Measurements from ENCODE around the gene AQP12B.

AQP12B gene

GRCh38 chr2:240713928-240714746, 31.5 kb upstream of the AQP12B start:
- TF ChIP-seq, protein P1, sequence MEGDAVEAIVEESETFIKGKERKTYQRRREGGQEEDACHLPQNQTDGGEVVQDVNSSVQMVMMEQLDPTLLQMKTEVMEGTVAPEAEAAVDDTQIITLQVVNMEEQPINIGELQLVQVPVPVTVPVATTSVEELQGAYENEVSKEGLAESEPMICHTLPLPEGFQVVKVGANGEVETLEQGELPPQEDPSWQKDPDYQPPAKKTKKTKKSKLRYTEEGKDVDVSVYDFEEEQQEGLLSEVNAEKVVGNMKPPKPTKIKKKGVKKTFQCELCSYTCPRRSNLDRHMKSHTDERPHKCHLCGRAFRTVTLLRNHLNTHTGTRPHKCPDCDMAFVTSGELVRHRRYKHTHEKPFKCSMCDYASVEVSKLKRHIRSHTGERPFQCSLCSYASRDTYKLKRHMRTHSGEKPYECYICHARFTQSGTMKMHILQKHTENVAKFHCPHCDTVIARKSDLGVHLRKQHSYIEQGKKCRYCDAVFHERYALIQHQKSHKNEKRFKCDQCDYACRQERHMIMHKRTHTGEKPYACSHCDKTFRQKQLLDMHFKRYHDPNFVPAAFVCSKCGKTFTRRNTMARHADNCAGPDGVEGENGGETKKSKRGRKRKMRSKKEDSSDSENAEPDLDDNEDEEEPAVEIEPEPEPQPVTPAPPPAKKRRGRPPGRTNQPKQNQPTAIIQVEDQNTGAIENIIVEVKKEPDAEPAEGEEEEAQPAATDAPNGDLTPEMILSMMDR (IDR thresholded peaks at IDR 0.05; ENCODE audit: low read depth, low read length), result no peak
- in situ Hi-C loops (cut with HindIII; ENCODE audit: low sequenced_read_pairs), result no loop called here
- DNase-seq (ENCODE audit: low read depth, low spot score), result no peak
- no peak overlapping the region for H3K4me3 ChIP-seq (ENCODE audit: low read depth, low read length)

GRCh38 chr2:240713071-240713927, 30.6 kb upstream of the AQP12B start:
- no peak for DNase-seq (ENCODE audit: low read depth, low spot score)
- no peak overlapping the region for H3K4me3 ChIP-seq (ENCODE audit: low read depth, low read length)
- TF ChIP-seq, protein P1 (IDR thresholded peaks at IDR 0.05; ENCODE audit: low read depth, low read length), result no peak
- in situ Hi-C loops (cut with HindIII; ENCODE audit: low sequenced_read_pairs), result no loop called here

- TF ChIP-seq, protein P1 (IDR thresholded peaks at IDR 0.05; ENCODE audit: low read depth, low read length), result no peak
These were observed 29.4 kb upstream of the AQP12B start for GRCh38 chr2:240712121-240712520.

GRCh38 chr2:240711701-240712100, 29.0 kb upstream of the AQP12B start:
- TF ChIP-seq, protein P1 (IDR thresholded peaks at IDR 0.05; ENCODE audit: low read depth, low read length), result no peak
- no peak overlapping the region for H3K4me3 ChIP-seq (ENCODE audit: low read depth, low read length)
- in situ Hi-C loops (cut with HindIII; ENCODE audit: low sequenced_read_pairs), result no loop called here
- DNase-seq (ENCODE audit: low read depth, low spot score), result no peak

More at GRCh38 chr2:240712121-240712520, 29.4 kb upstream of the AQP12B start:
- H3K4me3 ChIP-seq (ENCODE audit: low read depth, low read length), result no peak overlapping the region
- no peak for DNase-seq (ENCODE audit: low read depth, low spot score)
- in situ Hi-C loops (cut with HindIII; ENCODE audit: low sequenced_read_pairs), result no loop called here

GRCh38 chr2:240711296-240711695, 28.6 kb upstream of the AQP12B start:
- H3K4me3 ChIP-seq (ENCODE audit: low read depth, low read length), result no peak overlapping the region
- in situ Hi-C loops (cut with HindIII; ENCODE audit: low sequenced_read_pairs), result no loop called here
- TF ChIP-seq, protein P1 (IDR thresholded peaks at IDR 0.05; ENCODE audit: low read depth, low read length), result no peak
- no peak for DNase-seq (ENCODE audit: low read depth, low spot score)

GRCh38 chr2:240708457-240708856, 25.8 kb upstream of the AQP12B start:
- TF ChIP-seq, protein P1 (IDR thresholded peaks at IDR 0.05; ENCODE audit: low read depth, low read length), result no peak
- no peak for DNase-seq (ENCODE audit: low read depth, low spot score)
- in situ Hi-C loops (cut with HindIII; ENCODE audit: low sequenced_read_pairs), result no loop called here
- no peak overlapping the region for H3K4me3 ChIP-seq (ENCODE audit: low read depth, low read length)

Measured in astrocyte of the spinal cord (primary cell).